ENCODE measurements around the gene THEM4.

The THEM4 gene

GRCh38 chr1:151909167-151910149 is at the start of gene THEM4:
Gene THEM4 (minus strand): TSS chr1:151909511. CDS start chr1:151909458, 53 bp downstream.
- in situ Hi-C loops (cut with MboI; ENCODE audit: low sequenced_read_pairs), result no loop called here

GRCh38 chr1:151958959-151959358 is 49.6 kb upstream of the THEM4 start:
- in situ Hi-C loops (cut with MboI; ENCODE audit: low sequenced_read_pairs), result no loop called here

- in situ Hi-C loops (cut with MboI; ENCODE audit: low sequenced_read_pairs), result no loop called here
These were observed 47.7 kb upstream of the THEM4 start for GRCh38 chr1:151956957-151957497.

GRCh38 chr1:151953409-151954094 is 44.2 kb upstream of the THEM4 start:
- in situ Hi-C loops (cut with MboI; ENCODE audit: low sequenced_read_pairs), result no loop called here

- in situ Hi-C loops (cut with MboI; ENCODE audit: low sequenced_read_pairs), result no loop called here
These were observed 43.5 kb upstream of the THEM4 start for GRCh38 chr1:151952811-151953210.

- in situ Hi-C loops (cut with MboI; ENCODE audit: low sequenced_read_pairs), result no loop called here
These were observed 40.3 kb upstream of the THEM4 start for GRCh38 chr1:151949371-151950193.

GRCh38 chr1:151948506-151948905 is 39.2 kb upstream of the THEM4 start:
- in situ Hi-C loops (cut with MboI; ENCODE audit: low sequenced_read_pairs), result no loop called here

- in situ Hi-C loops (cut with MboI; ENCODE audit: low sequenced_read_pairs), result no loop called here
These were observed 37.8 kb upstream of the THEM4 start for GRCh38 chr1:151947140-151947539.

- in situ Hi-C loops (cut with MboI; ENCODE audit: low sequenced_read_pairs), result no loop called here
These were observed 36.7 kb upstream of the THEM4 start for GRCh38 chr1:151945725-151946722.

GRCh38 chr1:151944857-151945575 is 35.7 kb upstream of the THEM4 start:
- in situ Hi-C loops (cut with MboI; ENCODE audit: low sequenced_read_pairs), result no loop called here

GRCh38 chr1:151944126-151944856 is 35.0 kb upstream of the THEM4 start:
- in situ Hi-C loops (cut with MboI; ENCODE audit: low sequenced_read_pairs), result no loop called here

GRCh38 chr1:151943591-151943990 is 34.3 kb upstream of the THEM4 start:
- in situ Hi-C loops (cut with MboI; ENCODE audit: low sequenced_read_pairs), result no loop called here

GRCh38 chr1:151942882-151943281 is 33.6 kb upstream of the THEM4 start:
- in situ Hi-C loops (cut with MboI; ENCODE audit: low sequenced_read_pairs), result no loop called here

- in situ Hi-C loops (cut with MboI; ENCODE audit: low sequenced_read_pairs), result no loop called here
These were observed 31.2 kb upstream of the THEM4 start for GRCh38 chr1:151940541-151940940.

- in situ Hi-C loops (cut with MboI; ENCODE audit: low sequenced_read_pairs), result no loop called here
These were observed 30.5 kb upstream of the THEM4 start for GRCh38 chr1:151939779-151940178.

- in situ Hi-C loops (cut with MboI; ENCODE audit: low sequenced_read_pairs), result no loop called here
These were observed 29.8 kb upstream of the THEM4 start for GRCh38 chr1:151939141-151939540.

GRCh38 chr1:151936653-151937052 is 27.3 kb upstream of the THEM4 start:
- in situ Hi-C loops (cut with MboI; ENCODE audit: low sequenced_read_pairs), result no loop called here

- in situ Hi-C loops (cut with MboI; ENCODE audit: low sequenced_read_pairs), result no loop called here
These were observed 26.7 kb upstream of the THEM4 start for GRCh38 chr1:151935894-151936602.
